Panc1 (cell line): ENCODE results near the gene MSI2. TPM values are rescaled to one million over a fixed set of nuclear protein-coding genes. Genes with fewer than 3 reads are reported as not detected.

ENCODE experiments used
- ATAC-seq: fragments of 200-7000 bp; cut with Tn5 transposase; 2 replicates; pipeline ENCODE4 v1.9.1; 2020; ENCODE audit warnings: mild to moderate bottlenecking, moderate library complexity
- BruUV-seq: library from RNA; stranded (reverse); fragments of 400-500 nt; replicated peaks from 2 replicates; lab custom pipeline; 2021; lab: Mats Ljungman, UMichigan
- CTCF ChIA-PET: fragments of 300-600 bp; sonication (Branson Sonifier 250); formaldehyde crosslinking; loops from one replicate; lab custom pipeline; 2022; ENCODE audit warnings: antibody characterized with exemption; lab: Charles Lee
- POLR2A ChIA-PET: fragments of 300-600 bp; sonication (Branson Sonifier 250); formaldehyde crosslinking; loops from one replicate; lab custom pipeline; 2022; ENCODE audit warnings: antibody characterized with exemption; lab: Charles Lee
- DNase-seq: peaks from one replicate; pipeline ENCODE4 v3.0.0-alpha.2; 2010; ENCODE audit warnings: low read depth, low spot score
- H3K27ac ChIP-seq: 2 replicates; pipeline ENCODE4 v1.5.1; 2011; ENCODE audit warnings: mild to moderate bottlenecking, low read length, inconsistent platforms
- H3K27me3 ChIP-seq: fragments of 200-500 bp; sonication (Bioruptor generic); 2 replicates; pipeline ENCODE4 v1.6.0; 2014; ENCODE audit warnings: low read length, inconsistent platforms; ENCODE audit not compliant: control insufficient read depth, insufficient read depth
- H3K36me3 ChIP-seq: fragments of 200-500 bp; sonication (Bioruptor generic); 2 replicates; pipeline ENCODE4 v1.5.1; 2014; ENCODE audit warnings: inconsistent platforms, mild to moderate bottlenecking, low read length, moderate library complexity; ENCODE audit not compliant: control insufficient read depth, insufficient read depth
- H3K4me1 ChIP-seq: 2 replicates; pipeline ENCODE4 v1.5.1; 2011; ENCODE audit warnings: inconsistent platforms, mild to moderate bottlenecking, low read length, moderate library complexity; ENCODE audit not compliant: control insufficient read depth, insufficient read depth
- H3K4me3 ChIP-seq, 2 experiments: 2 replicates each; pipeline ENCODE4 v1.5.1; 2011 to 2012; ENCODE audit warnings: low read depth in 2 of 2, low read length in 2 of 2, mild to moderate bottlenecking in 2 of 2, inconsistent platforms in 1 of 2, moderate library complexity in 1 of 2
- H3K9me3 ChIP-seq: fragments of 200-500 bp; sonication (Bioruptor generic); 2 replicates; pipeline ENCODE4 v1.5.1; 2014; ENCODE audit warnings: low read depth, mild to moderate bottlenecking, inconsistent platforms, low read length, moderate library complexity; ENCODE audit not compliant: control insufficient read depth, insufficient read depth
- POLR2AphosphoS5 ChIP-seq: IDR thresholded peaks from 2 replicates; pipeline ENCODE4 v1.6.1; 2012; ENCODE audit warnings: mild to moderate bottlenecking, low read depth, low read length, moderate library complexity
- SIN3A ChIP-seq: IDR thresholded peaks from 2 replicates; pipeline ENCODE4 v1.6.1; 2012; ENCODE audit warnings: low read depth, mild to moderate bottlenecking, low read length, moderate library complexity, borderline replicate concordance; ENCODE audit not compliant: insufficient read depth
- TCF7L2 ChIP-seq: IDR thresholded peaks from 2 replicates; pipeline ENCODE4 v1.6.1; 2011; ENCODE audit warnings: mild to moderate bottlenecking, low read depth, low read length, inconsistent platforms
- in situ Hi-C: cut with HindIII; loops from 2 replicates; pipeline ENCODE4 v1.10.0; 2016; ENCODE audit warnings: low sequenced_read_pairs, low pct_unique_long_range_greater_than_20kb
- intact Hi-C: fragments of 100-400 bp; cut with micrococcal nuclease; formaldehyde crosslinking; loops from one replicate; pipeline ENCODE4 v1.10.0; 2022; ENCODE audit not compliant: unreplicated experiment
- total RNA-seq: library from RNA; stranded (reverse); gene quantifications from one replicate; pipeline ENCODE4 v1.2.1, GENCODE V29; 2021; ENCODE audit not compliant: unreplicated experiment
- TF ChIP-seq, protein P1 (sequence below), 2 experiments: IDR thresholded peaks; 2 replicates each; pipeline ENCODE4 v1.6.1; 2011 to 2012; ENCODE audit warnings: low read depth in 2 of 2, control low read depth in 1 of 2, low read length in 1 of 2, mild to moderate bottlenecking in 1 of 2, moderate library complexity in 1 of 2; ENCODE audit not compliant: insufficient read depth in 1 of 2
- TF ChIP-seq, protein P2 (sequence below): fragments of 450-650 bp; IDR thresholded peaks from 2 replicates; pipeline ENCODE4 v1.5.1; 2017; ENCODE audit warnings: mild to moderate bottlenecking

MSI2 gene
- total RNA-seq, 1 experiment from 2014 or later, result 38.5 TPM

DNA sequence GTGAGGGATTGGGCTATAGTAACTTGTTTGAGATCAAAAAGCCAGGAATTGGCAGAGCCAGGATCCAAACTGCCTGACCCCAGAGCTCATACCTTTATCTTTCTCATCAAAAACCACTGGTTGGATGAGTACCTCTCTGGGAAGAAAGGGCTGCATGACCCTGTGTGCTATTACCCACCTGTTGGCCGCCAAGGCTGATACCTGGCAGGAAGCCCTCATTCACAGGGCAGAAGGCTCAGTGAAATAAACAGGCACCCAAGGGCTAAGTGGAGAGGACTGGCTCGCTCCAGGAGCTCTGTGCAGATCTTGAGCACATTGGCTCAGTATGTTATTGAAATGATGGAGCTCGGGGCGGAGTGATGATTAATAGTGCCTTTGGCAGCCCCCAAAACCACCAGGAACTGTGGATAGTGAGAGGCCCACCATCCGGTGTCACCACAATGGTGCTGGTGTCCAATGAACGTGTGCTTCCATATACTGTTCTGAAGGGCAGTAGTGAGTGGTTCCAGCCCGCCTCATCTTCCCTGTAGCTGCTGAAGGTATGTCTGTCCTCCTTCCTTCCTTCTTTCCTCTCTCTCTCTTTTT, 197.6 kb downstream of the MSI2 start:
- CTCF ChIA-PET, result interaction anchor here (0.7 kb wide), 1 partner anchor 286 kb away, joined by 13 read pairs; no protein-coding TSS in a partner anchor
- no peak overlapping the region for H3K4me3 ChIP-seq
- no peaks in the 10 kb centered on the region for H3K36me3 ChIP-seq
- no peaks in the 10 kb centered on the region for H3K9me3 ChIP-seq
- in situ Hi-C loops, result no loop called here
- H3K27me3 ChIP-seq, result no peaks in the 10 kb centered on the region
- ATAC-seq (no peak), DNase-seq (no peak)
- intact Hi-C loops, result no loop called here
- no peak overlapping the region for H3K27ac ChIP-seq
- TF ChIP-seq, protein P1, sequence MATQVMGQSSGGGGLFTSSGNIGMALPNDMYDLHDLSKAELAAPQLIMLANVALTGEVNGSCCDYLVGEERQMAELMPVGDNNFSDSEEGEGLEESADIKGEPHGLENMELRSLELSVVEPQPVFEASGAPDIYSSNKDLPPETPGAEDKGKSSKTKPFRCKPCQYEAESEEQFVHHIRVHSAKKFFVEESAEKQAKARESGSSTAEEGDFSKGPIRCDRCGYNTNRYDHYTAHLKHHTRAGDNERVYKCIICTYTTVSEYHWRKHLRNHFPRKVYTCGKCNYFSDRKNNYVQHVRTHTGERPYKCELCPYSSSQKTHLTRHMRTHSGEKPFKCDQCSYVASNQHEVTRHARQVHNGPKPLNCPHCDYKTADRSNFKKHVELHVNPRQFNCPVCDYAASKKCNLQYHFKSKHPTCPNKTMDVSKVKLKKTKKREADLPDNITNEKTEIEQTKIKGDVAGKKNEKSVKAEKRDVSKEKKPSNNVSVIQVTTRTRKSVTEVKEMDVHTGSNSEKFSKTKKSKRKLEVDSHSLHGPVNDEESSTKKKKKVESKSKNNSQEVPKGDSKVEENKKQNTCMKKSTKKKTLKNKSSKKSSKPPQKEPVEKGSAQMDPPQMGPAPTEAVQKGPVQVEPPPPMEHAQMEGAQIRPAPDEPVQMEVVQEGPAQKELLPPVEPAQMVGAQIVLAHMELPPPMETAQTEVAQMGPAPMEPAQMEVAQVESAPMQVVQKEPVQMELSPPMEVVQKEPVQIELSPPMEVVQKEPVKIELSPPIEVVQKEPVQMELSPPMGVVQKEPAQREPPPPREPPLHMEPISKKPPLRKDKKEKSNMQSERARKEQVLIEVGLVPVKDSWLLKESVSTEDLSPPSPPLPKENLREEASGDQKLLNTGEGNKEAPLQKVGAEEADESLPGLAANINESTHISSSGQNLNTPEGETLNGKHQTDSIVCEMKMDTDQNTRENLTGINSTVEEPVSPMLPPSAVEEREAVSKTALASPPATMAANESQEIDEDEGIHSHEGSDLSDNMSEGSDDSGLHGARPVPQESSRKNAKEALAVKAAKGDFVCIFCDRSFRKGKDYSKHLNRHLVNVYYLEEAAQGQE (IDR thresholded peaks at IDR 0.05; ENCODE audit: insufficient read depth in 1 of 2, low read depth in 2 of 2, low read length in 1 of 2), result no peak
- POLR2A ChIA-PET, result no interaction called here
- no peaks in the 10 kb centered on the region for H3K4me1 ChIP-seq
- no TSS peak for BruUV-seq

DNA sequence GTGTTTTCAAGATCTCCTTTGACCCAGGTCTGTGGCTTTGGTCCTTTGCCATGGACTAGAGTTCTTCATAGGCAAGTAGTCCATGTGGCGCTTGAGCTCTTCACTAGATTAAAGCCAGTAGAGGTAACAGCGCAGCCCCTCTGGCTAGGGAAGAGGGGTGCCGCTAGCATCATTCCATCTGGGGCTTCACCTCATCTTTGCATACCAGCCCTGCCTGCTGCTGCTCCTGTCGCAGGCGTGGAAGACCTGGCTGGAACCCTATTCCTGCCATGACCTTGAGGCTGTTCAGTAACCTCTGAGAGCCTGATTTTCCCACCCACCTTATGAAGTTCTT, 198.4 kb downstream of the MSI2 start:
- no peak overlapping the region for H3K27ac ChIP-seq
- no peak for DNase-seq
- intact Hi-C loops, result no loop called here
- H3K36me3 ChIP-seq, result no peaks in the 10 kb centered on the region
- ChIA-PET POLR2A (no interaction called here), CTCF (interaction anchor here (0.7 kb wide), 1 partner anchor 286 kb away, joined by 13 read pairs; no protein-coding TSS in a partner anchor)
- no TSS peak for BruUV-seq
- ATAC-seq, result no peak
- H3K9me3 ChIP-seq, result no peaks in the 10 kb centered on the region
- TF ChIP-seq TCF7L2, result no peak
- TF ChIP-seq SIN3A, result no peak
- TF ChIP-seq, protein P1 (IDR thresholded peaks at IDR 0.05; ENCODE audit: insufficient read depth in 1 of 2, low read depth in 2 of 2, low read length in 1 of 2), result no peak
- no peak for TF ChIP-seq POLR2AphosphoS5
- TF ChIP-seq, protein P2, sequence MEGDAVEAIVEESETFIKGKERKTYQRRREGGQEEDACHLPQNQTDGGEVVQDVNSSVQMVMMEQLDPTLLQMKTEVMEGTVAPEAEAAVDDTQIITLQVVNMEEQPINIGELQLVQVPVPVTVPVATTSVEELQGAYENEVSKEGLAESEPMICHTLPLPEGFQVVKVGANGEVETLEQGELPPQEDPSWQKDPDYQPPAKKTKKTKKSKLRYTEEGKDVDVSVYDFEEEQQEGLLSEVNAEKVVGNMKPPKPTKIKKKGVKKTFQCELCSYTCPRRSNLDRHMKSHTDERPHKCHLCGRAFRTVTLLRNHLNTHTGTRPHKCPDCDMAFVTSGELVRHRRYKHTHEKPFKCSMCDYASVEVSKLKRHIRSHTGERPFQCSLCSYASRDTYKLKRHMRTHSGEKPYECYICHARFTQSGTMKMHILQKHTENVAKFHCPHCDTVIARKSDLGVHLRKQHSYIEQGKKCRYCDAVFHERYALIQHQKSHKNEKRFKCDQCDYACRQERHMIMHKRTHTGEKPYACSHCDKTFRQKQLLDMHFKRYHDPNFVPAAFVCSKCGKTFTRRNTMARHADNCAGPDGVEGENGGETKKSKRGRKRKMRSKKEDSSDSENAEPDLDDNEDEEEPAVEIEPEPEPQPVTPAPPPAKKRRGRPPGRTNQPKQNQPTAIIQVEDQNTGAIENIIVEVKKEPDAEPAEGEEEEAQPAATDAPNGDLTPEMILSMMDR, result no peak
- no peaks in the 10 kb centered on the region for H3K27me3 ChIP-seq
- no peak overlapping the region for H3K4me3 ChIP-seq
- H3K4me1 ChIP-seq, result 0 out of 2 replicates have a peak, but pooled peaks cover 3% of the 10 kb centered on the region
- in situ Hi-C loops, result no loop called here
